ENCODE data around the gene KIRREL3. TPM values are rescaled to one million over a fixed set of nuclear protein-coding genes. Genes with fewer than 3 reads are reported as not detected.

Gene KIRREL3
- total RNA-seq, 2 experiments from 2014 or later: not detected

GRCh38 chr11:126488591-126489370, 511.8 kb downstream of the KIRREL3 start:
- POLR2A ChIA-PET: no interaction called here
- Mint-ChIP-seq H3K27ac (no peak overlapping the region), H3K4me1 (ENCODE audit: low read depth) (no peaks in the 10 kb centered on the region), H3K27me3 (ENCODE audit: low read depth) (peaks cover 3% of the 10 kb centered on the region), H3K4me3 (no peak overlapping the region), H3K36me3 (ENCODE audit: low read depth) (no peaks in the 10 kb centered on the region), H3K9me3 (ENCODE audit: insufficient read depth) (no peaks in the 10 kb centered on the region)
- CTCF ChIA-PET: interaction anchor here (2.2 kb wide), 1 partner anchor 9 kb away, joined by 21 read pairs; no protein-coding TSS in a partner anchor
- ATAC-seq (no peak), DNase-seq (no peak)

GRCh38 chr11:126487711-126488110, 512.9 kb downstream of the KIRREL3 start:
- Mint-ChIP-seq H3K27ac (no peak overlapping the region), H3K36me3 (ENCODE audit: low read depth) (no peaks in the 10 kb centered on the region), H3K4me1 (ENCODE audit: low read depth) (no peaks in the 10 kb centered on the region), H3K4me3 (no peak overlapping the region), H3K27me3 (ENCODE audit: low read depth) (peaks cover 3% of the 10 kb centered on the region), H3K9me3 (ENCODE audit: insufficient read depth) (no peaks in the 10 kb centered on the region)
- ChIA-PET CTCF (no interaction called here), POLR2A (no interaction called here)
- ATAC-seq (no peak), DNase-seq (no peak)

- no peak overlapping the region for H3K4me3 Mint-ChIP-seq
- CTCF ChIA-PET: interaction anchor here (1.0 to 7.2 kb wide), 2 partner anchors 43 to 168 kb away, joined by 4 to 175 read pairs; no protein-coding TSS in a partner anchor
- no peaks in the 10 kb centered on the region for H3K9me3 Mint-ChIP-seq (ENCODE audit: insufficient read depth)
- H3K27me3 Mint-ChIP-seq (ENCODE audit: low read depth): peaks cover 4% of the 10 kb centered on the region
- H3K27ac Mint-ChIP-seq: no peak overlapping the region
- POLR2A ChIA-PET: no interaction called here
- ATAC-seq: no peak
- no peak for DNase-seq
- H3K36me3 Mint-ChIP-seq (ENCODE audit: low read depth): no peaks in the 10 kb centered on the region
- H3K4me1 Mint-ChIP-seq (ENCODE audit: low read depth): no peaks in the 10 kb centered on the region
Measured at GRCh38 chr11:126485986-126486635, 514.5 kb downstream of the KIRREL3 start.

- ChIA-PET CTCF (interaction anchor here (1.0 to 7.2 kb wide), 3 partner anchors 43 to 167 kb away, joined by 4 to 175 read pairs (median 5); partner anchors contain the start of gene ST3GAL4), POLR2A (no interaction called here)
- H3K36me3 Mint-ChIP-seq (ENCODE audit: low read depth): no peaks in the 10 kb centered on the region
- no peaks in the 10 kb centered on the region for H3K9me3 Mint-ChIP-seq (ENCODE audit: insufficient read depth)
- DNase-seq (no peak), ATAC-seq (no peak)
- no peak overlapping the region for H3K4me3 Mint-ChIP-seq
- peaks cover 4% of the 10 kb centered on the region for H3K27me3 Mint-ChIP-seq (ENCODE audit: low read depth)
- H3K4me1 Mint-ChIP-seq (ENCODE audit: low read depth): peaks cover 7% of the 10 kb centered on the region
- no peak overlapping the region for H3K27ac Mint-ChIP-seq
Measured at GRCh38 chr11:126485021-126485792, 515.4 kb downstream of the KIRREL3 start.

- no peak for DNase-seq
- H3K9me3 Mint-ChIP-seq (ENCODE audit: insufficient read depth): no peaks in the 10 kb centered on the region
- peaks cover 4% of the 10 kb centered on the region for H3K27me3 Mint-ChIP-seq (ENCODE audit: low read depth)
- no peak overlapping the region for H3K4me3 Mint-ChIP-seq
- no peak overlapping the region for H3K27ac Mint-ChIP-seq
- POLR2A ChIA-PET: interaction anchor here (1.0 kb wide), 1 partner anchor 21 kb away, joined by 3 read pairs; no protein-coding TSS in a partner anchor
- ATAC-seq: no peak
- H3K36me3 Mint-ChIP-seq (ENCODE audit: low read depth): no peaks in the 10 kb centered on the region
- H3K4me1 Mint-ChIP-seq (ENCODE audit: low read depth): peaks cover 10% of the 10 kb centered on the region
- CTCF ChIA-PET: interaction anchor here (1.0 to 7.2 kb wide), 3 partner anchors 42 to 166 kb away, joined by 3 to 175 read pairs (median 5); partner anchors contain the start of gene ST3GAL4
Measured at GRCh38 chr11:126484266-126484665, 516.3 kb downstream of the KIRREL3 start.

GRCh38 chr11:126483621-126484195, 516.9 kb downstream of the KIRREL3 start:
- ChIA-PET CTCF (interaction anchor here (1.0 to 7.2 kb wide), 4 partner anchors 41 to 173 kb away, joined by 3 to 175 read pairs (median 6); partner anchors contain the start of gene ST3GAL4), POLR2A (interaction anchor here (1.0 kb wide), 1 partner anchor 21 kb away, joined by 3 read pairs; no protein-coding TSS in a partner anchor)
- DNase-seq (no peak), ATAC-seq (no peak)
- Mint-ChIP-seq H3K27me3 (ENCODE audit: low read depth) (peaks cover 4% of the 10 kb centered on the region), H3K27ac (no peak overlapping the region), H3K4me3 (no peak overlapping the region), H3K9me3 (ENCODE audit: insufficient read depth) (no peaks in the 10 kb centered on the region), H3K4me1 (ENCODE audit: low read depth) (peaks cover 10% of the 10 kb centered on the region), H3K36me3 (ENCODE audit: low read depth) (no peaks in the 10 kb centered on the region)

GRCh38 chr11:126482586-126483108, 517.9 kb downstream of the KIRREL3 start:
- Mint-ChIP-seq H3K4me1 (ENCODE audit: low read depth) (peaks cover 20% of the 10 kb centered on the region), H3K27me3 (ENCODE audit: low read depth) (peaks cover 4% of the 10 kb centered on the region), H3K4me3 (no peak overlapping the region), H3K27ac (no peak overlapping the region), H3K36me3 (ENCODE audit: low read depth) (no peaks in the 10 kb centered on the region), H3K9me3 (ENCODE audit: insufficient read depth) (no peaks in the 10 kb centered on the region)
- POLR2A ChIA-PET: no interaction called here
- DNase-seq: no peak
- CTCF ChIA-PET: interaction anchor here (1.5 to 7.2 kb wide), 2 partner anchors 40 to 171 kb away, joined by 8 to 175 read pairs; no protein-coding TSS in a partner anchor
- no peak for ATAC-seq

GRCh38 chr11:126481303-126481680, 519.3 kb downstream of the KIRREL3 start:
- no peak for ATAC-seq
- Mint-ChIP-seq H3K27me3 (ENCODE audit: low read depth) (peaks cover 4% of the 10 kb centered on the region), H3K4me1 (ENCODE audit: low read depth) (peaks cover 22% of the 10 kb centered on the region), H3K36me3 (ENCODE audit: low read depth) (no peaks in the 10 kb centered on the region), H3K4me3 (no peak overlapping the region), H3K27ac (no peak overlapping the region), H3K9me3 (ENCODE audit: insufficient read depth) (no peaks in the 10 kb centered on the region)
- ChIA-PET CTCF (interaction anchor here (0.6 to 7.2 kb wide), 36 partner anchors 8 to 558 kb away, joined by 3 to 175 read pairs (median 5); partner anchors contain the start of genes DCPS, FOXRED1 and TIRAP), POLR2A (interaction anchor here (0.7 to 2.2 kb wide), 3 partner anchors 16 to 37 kb away, joined by 3 to 10 read pairs (median 3); no protein-coding TSS in a partner anchor)
- no peak for DNase-seq

- DNase-seq (peak; percentile 82), ATAC-seq (peak; percentile 77)
- CTCF ChIA-PET: interaction anchor here (0.6 to 7.2 kb wide), 44 partner anchors 9 to 557 kb away, joined by 3 to 175 read pairs (median 4); partner anchors contain the start of genes DCPS, FOXRED1, ST3GAL4 and TIRAP
- peak overlapping the region; percentile 26 for H3K4me3 Mint-ChIP-seq
- H3K9me3 Mint-ChIP-seq (ENCODE audit: insufficient read depth): no peaks in the 10 kb centered on the region
- peaks cover 4% of the 10 kb centered on the region for H3K27me3 Mint-ChIP-seq (ENCODE audit: low read depth)
- H3K27ac Mint-ChIP-seq: peak overlapping the region; percentile 82
- POLR2A ChIA-PET: interaction anchor here (0.7 to 2.2 kb wide), 4 partner anchors 15 to 39 kb away, joined by 3 to 10 read pairs (median 3); no protein-coding TSS in a partner anchor
- H3K36me3 Mint-ChIP-seq (ENCODE audit: low read depth): no peaks in the 10 kb centered on the region
- peaks cover 22% of the 10 kb centered on the region for H3K4me1 Mint-ChIP-seq (ENCODE audit: low read depth)
Measured at GRCh38 chr11:126480410-126481302, 519.9 kb downstream of the KIRREL3 start.

GRCh38 chr11:126480015-126480409, 520.6 kb downstream of the KIRREL3 start:
- ATAC-seq: no peak
- CTCF ChIA-PET: interaction anchor here (0.6 to 7.2 kb wide), 37 partner anchors 8 to 557 kb away, joined by 3 to 175 read pairs (median 5); partner anchors contain the start of genes DCPS, FOXRED1 and ST3GAL4
- Mint-ChIP-seq H3K9me3 (ENCODE audit: insufficient read depth) (no peaks in the 10 kb centered on the region), H3K4me3 (no peak overlapping the region), H3K36me3 (ENCODE audit: low read depth) (no peaks in the 10 kb centered on the region), H3K27me3 (ENCODE audit: low read depth) (peaks cover 2% of the 10 kb centered on the region), H3K4me1 (ENCODE audit: low read depth) (peaks cover 22% of the 10 kb centered on the region), H3K27ac (no peak overlapping the region)
- POLR2A ChIA-PET: interaction anchor here (0.6 to 2.2 kb wide), 4 partner anchors 14 to 116 kb away, joined by 3 to 10 read pairs (median 3); no protein-coding TSS in a partner anchor
- no peak for DNase-seq

All from activated CD8-positive, alpha-beta T cell treated with anti-CD3 and anti-CD28 coated beads, Interleukin-2, amount 10 ng/mL, durations not matched to agents 7 days and 5 days (primary cell).